ENCODE measurements around the gene SEPTIN7.
A peak's percentile ranks its signal among the peaks of the same experiment; 100 is the strongest.

Gene SEPTIN7

GRCh38 chr7:35839860-35840854 is 39.3 kb downstream of the SEPTIN7 start:
- DNase-seq: peak in 1 of 2 experiments; percentile 17

- no peak for DNase-seq
Measured at GRCh38 chr7:35846816-35847412, 46.1 kb downstream of the SEPTIN7 start.

- DNase-seq: no peak
Measured at GRCh38 chr7:35848725-35849124, 47.9 kb downstream of the SEPTIN7 start.

GRCh38 chr7:35849158-35849831 is 48.4 kb downstream of the SEPTIN7 start:
- DNase-seq: no peak

- DNase-seq: no peak
Measured at GRCh38 chr7:35849954-35850353, 49.1 kb downstream of the SEPTIN7 start.

Measured in Kasumi-1 (cell line).